Gastroesophageal sphincter (tissue), 3 donors: ENCODE measurements around the gene MDM1.

Experiments used
- EP300 ChIP-seq: sonication (generic); formaldehyde crosslinking; IDR thresholded peaks from one replicate; pipeline ENCODE4 v1.6.1; 2017; ENCODE audit warnings: antibody characterized with exemption, mild to moderate bottlenecking
- POLR2A ChIP-seq, 2 donors: fragments of 450-650 bp; IDR thresholded peaks; one replicate each; pipeline ENCODE4 v1.6.1; 2017; ENCODE audit warnings: antibody characterized with exemption in 2 of 2, mild to moderate bottlenecking in 2 of 2, moderate library complexity in 1 of 2
- TF ChIP-seq, protein P1 (sequence below), 4 experiments: fragments of 200-600 bp in 2 of 4; fragments of 450-650 bp in 2 of 4; sonication (generic) in 1 of 4; IDR thresholded peaks; one replicate each; pipeline ENCODE4 v1.5.1; 2017 to 2019; ENCODE audit warnings: antibody characterized with exemption in 4 of 4, mild to moderate bottlenecking in 2 of 4, moderate library complexity in 2 of 4

GRCh38 chr12:68291396-68292036 lies 40.6 kb downstream of the MDM1 start:
- TF ChIP-seq, protein P1, sequence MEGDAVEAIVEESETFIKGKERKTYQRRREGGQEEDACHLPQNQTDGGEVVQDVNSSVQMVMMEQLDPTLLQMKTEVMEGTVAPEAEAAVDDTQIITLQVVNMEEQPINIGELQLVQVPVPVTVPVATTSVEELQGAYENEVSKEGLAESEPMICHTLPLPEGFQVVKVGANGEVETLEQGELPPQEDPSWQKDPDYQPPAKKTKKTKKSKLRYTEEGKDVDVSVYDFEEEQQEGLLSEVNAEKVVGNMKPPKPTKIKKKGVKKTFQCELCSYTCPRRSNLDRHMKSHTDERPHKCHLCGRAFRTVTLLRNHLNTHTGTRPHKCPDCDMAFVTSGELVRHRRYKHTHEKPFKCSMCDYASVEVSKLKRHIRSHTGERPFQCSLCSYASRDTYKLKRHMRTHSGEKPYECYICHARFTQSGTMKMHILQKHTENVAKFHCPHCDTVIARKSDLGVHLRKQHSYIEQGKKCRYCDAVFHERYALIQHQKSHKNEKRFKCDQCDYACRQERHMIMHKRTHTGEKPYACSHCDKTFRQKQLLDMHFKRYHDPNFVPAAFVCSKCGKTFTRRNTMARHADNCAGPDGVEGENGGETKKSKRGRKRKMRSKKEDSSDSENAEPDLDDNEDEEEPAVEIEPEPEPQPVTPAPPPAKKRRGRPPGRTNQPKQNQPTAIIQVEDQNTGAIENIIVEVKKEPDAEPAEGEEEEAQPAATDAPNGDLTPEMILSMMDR (IDR thresholded peaks at IDR 0.05) = no peak
- TF ChIP-seq EP300 (no peak), POLR2A (IDR thresholded peaks at IDR 0.05) (no peak)
